HCT116 (cell line): ENCODE data around the gene HHAT. TPM values are rescaled to one million over a fixed set of nuclear protein-coding genes. Genes with fewer than 3 reads are reported as not detected.

Source experiments
- ATAC-seq: fragments of 200-7000 bp; cut with Tn5 transposase; 2 replicates; pipeline ENCODE4 v1.9.1; 2020; ENCODE audit warnings: mild to moderate bottlenecking, moderate library complexity
- BruUV-seq: library from RNA; stranded (reverse); fragments of 400-500 nt; replicated peaks from 2 replicates; lab custom pipeline; 2021; lab: Mats Ljungman, UMichigan
- CTCF ChIA-PET: fragments of 300-600 bp; sonication (Branson Sonifier 250); formaldehyde crosslinking; loops from one replicate; lab custom pipeline; 2021; ENCODE audit warnings: antibody characterized with exemption; lab: Charles Lee
- POLR2A ChIA-PET: fragments of 300-600, 350-600 bp; sonication (Branson Sonifier 250); formaldehyde crosslinking; loops from one replicate; lab custom pipeline; 2021; ENCODE audit warnings: antibody characterized with exemption; lab: Charles Lee
- RAD21 ChIA-PET, 2 experiments: fragments of 300-600 bp; sonication (Branson Sonifier 250); formaldehyde crosslinking; loops; one replicate each; lab custom pipeline; 2023; ENCODE audit warnings: low total read pairs in 2 of 2; ENCODE audit not compliant: uncharacterized antibody in 2 of 2, unreplicated experiment in 2 of 2, low non-redundant PET in 1 of 2; lab: Charles Lee
- DNase-seq: peaks from one replicate; pipeline ENCODE4 v3.0.0-alpha.2; 2010; ENCODE audit warnings: low read depth, low spot score
- H2AFZ ChIP-seq: fragments of 200-600 bp; shearing (Covaris generic), sonication (generic); 2 replicates; pipeline ENCODE4 v1.6.1; 2017; ENCODE audit warnings: low read depth, mixed run types, mixed read lengths, antibody characterized with exemption, low read length; ENCODE audit not compliant: poor library complexity, severe bottlenecking
- H3K27ac ChIP-seq: 2 replicates; pipeline ENCODE4 v1.5.1; 2012; ENCODE audit warnings: low read depth, low read length
- H3K27me3 ChIP-seq: fragments of 200-600 bp; sonication (generic); 2 replicates; pipeline ENCODE4 v1.6.1; 2016; ENCODE audit warnings: mixed run types, low read length, mixed read lengths; ENCODE audit not compliant: insufficient read depth
- H3K36me3 ChIP-seq, 2 experiments: fragments of 200-500 bp in 1 of 2; fragments of 200-600 bp in 1 of 2; sonication (Bioruptor generic) in 1 of 2; sonication (generic) in 1 of 2; 2 replicates each; pipeline versions ENCODE4 v1.5.1 to v1.6.1; 2014 to 2016; ENCODE audit warnings: low read length in 2 of 2, inconsistent platforms in 1 of 2, mixed read lengths in 1 of 2, mixed run types in 1 of 2; ENCODE audit not compliant: insufficient read depth in 2 of 2, control insufficient read depth in 1 of 2
- H3K4me1 ChIP-seq, 2 experiments: fragments of 200-600 bp in 1 of 2; sonication (generic) in 1 of 2; 2 replicates each; pipeline versions ENCODE4 v1.5.1 to v1.6.1; 2012 to 2017; ENCODE audit warnings: low read length in 2 of 2, inconsistent platforms in 1 of 2, mild to moderate bottlenecking in 1 of 2, mixed read lengths in 1 of 2, mixed run types in 1 of 2, moderate library complexity in 1 of 2; ENCODE audit not compliant: insufficient read depth in 2 of 2, control insufficient read depth in 1 of 2
- H3K4me2 ChIP-seq: fragments of 200-600 bp; sonication (generic); 2 replicates; pipeline ENCODE4 v1.6.1; 2017; ENCODE audit warnings: mixed run types, low read length, mixed read lengths
- H3K4me3 ChIP-seq, 2 experiments: fragments of 200-600 bp in 1 of 2; sonication (generic) in 1 of 2; replicated peaks in 1 of 2; 2 replicates each; pipeline ENCODE4 v1.5.1; 2011 to 2016; ENCODE audit warnings: low read length in 2 of 2, control low read depth in 1 of 2, low read depth in 1 of 2, mild to moderate bottlenecking in 1 of 2, mixed read lengths in 1 of 2, mixed run types in 1 of 2
- H3K79me2 ChIP-seq: fragments of 200-600 bp; sonication (generic); 2 replicates; pipeline ENCODE4 v1.6.1; 2017; ENCODE audit warnings: mild to moderate bottlenecking, mixed run types, low read length, moderate library complexity, mixed read lengths; ENCODE audit not compliant: insufficient read depth
- H3K9ac ChIP-seq: fragments of 200-600 bp; sonication (generic); 2 replicates; pipeline ENCODE4 v1.6.1; 2016; ENCODE audit warnings: low read length, mixed read lengths
- H3K9me2 ChIP-seq: fragments of 200-600 bp; sonication (generic), shearing (Covaris generic); 2 replicates; pipeline ENCODE4 v1.6.1; 2017; ENCODE audit warnings: mixed run types, mild to moderate bottlenecking, moderate library complexity; ENCODE audit not compliant: insufficient read depth
- H3K9me3 ChIP-seq, 2 experiments: fragments of 200-500 bp in 1 of 2; fragments of 200-600 bp in 1 of 2; sonication (Bioruptor generic) in 1 of 2; sonication (generic) in 1 of 2; 2 replicates each; pipeline ENCODE4 v1.6.1; 2014 to 2017; ENCODE audit warnings: low read length in 2 of 2, mixed read lengths in 2 of 2, inconsistent platforms in 1 of 2, low read depth in 1 of 2, mild to moderate bottlenecking in 1 of 2, mixed run types in 1 of 2, moderate library complexity in 1 of 2; ENCODE audit not compliant: control insufficient read depth in 1 of 2, insufficient read depth in 1 of 2
- H4K20me1 ChIP-seq: fragments of 200-600 bp; sonication (generic), shearing (Covaris generic); 2 replicates; pipeline ENCODE4 v1.6.1; 2017; ENCODE audit warnings: mixed run types, mild to moderate bottlenecking, moderate library complexity; ENCODE audit not compliant: insufficient read depth
- EZH2 ChIP-seq: fragments of 200-600 bp; sonication (generic); IDR thresholded peaks from 2 replicates; pipeline ENCODE4 v1.6.1; 2017; ENCODE audit warnings: antibody characterized with exemption, mixed run types
- EZH2phosphoT487 ChIP-seq: fragments of 200-600 bp; IDR thresholded peaks from 2 replicates; pipeline ENCODE4 v1.6.1; 2018; ENCODE audit warnings: antibody characterized with exemption, borderline replicate concordance
- JUND ChIP-seq: IDR thresholded peaks from 2 replicates; pipeline ENCODE4 v1.6.1; 2012
- RAD21 ChIP-seq: IDR thresholded peaks from 2 replicates; pipeline ENCODE4 v1.6.1; 2012; ENCODE audit warnings: low read depth, mild to moderate bottlenecking
- TCF7L2 ChIP-seq: IDR thresholded peaks from 2 replicates; pipeline ENCODE4 v1.7.0; 2011; ENCODE audit warnings: borderline replicate concordance, inconsistent platforms; ENCODE audit not compliant: insufficient read depth, insufficient read length; ENCODE audit errors: extremely low read depth
- ZFX ChIP-seq: fragments of 450-650 bp; IDR thresholded peaks from 2 replicates; pipeline ENCODE4 v1.6.1; 2017
- intact Hi-C: fragments of 100-400 bp; cut with micrococcal nuclease; formaldehyde crosslinking; loops from 2 replicates; pipeline ENCODE4 v1.10.0; 2022
- total RNA-seq: library from RNA; stranded (reverse); gene quantifications from one replicate; pipeline ENCODE4 v1.2.1, GENCODE V29; 2021; ENCODE audit not compliant: unreplicated experiment
- TF ChIP-seq, protein P1 (sequence below): IDR thresholded peaks from 2 replicates; pipeline ENCODE4 v1.6.1; 2012; ENCODE audit warnings: low read depth
- TF ChIP-seq, protein P2 (sequence below), 3 experiments: fragments of 200-600 bp in 1 of 3; sonication (generic) in 1 of 3; IDR thresholded peaks in 2 of 3; conservative IDR thresholded peaks in 1 of 3; 2 replicates each; pipeline ENCODE4 v1.5.1; 2012 to 2017; ENCODE audit warnings: low read depth in 2 of 3, low read length in 2 of 3, antibody characterized with exemption in 1 of 3, borderline replicate concordance in 1 of 3, control low read depth in 1 of 3, mild to moderate bottlenecking in 1 of 3, mixed read lengths in 1 of 3, mixed run types in 1 of 3, moderate library complexity in 1 of 3; ENCODE audit not compliant: insufficient read depth in 1 of 3

HHAT gene
- total RNA-seq, 1 experiment from 2014 or later: 2.7 TPM

DNA sequence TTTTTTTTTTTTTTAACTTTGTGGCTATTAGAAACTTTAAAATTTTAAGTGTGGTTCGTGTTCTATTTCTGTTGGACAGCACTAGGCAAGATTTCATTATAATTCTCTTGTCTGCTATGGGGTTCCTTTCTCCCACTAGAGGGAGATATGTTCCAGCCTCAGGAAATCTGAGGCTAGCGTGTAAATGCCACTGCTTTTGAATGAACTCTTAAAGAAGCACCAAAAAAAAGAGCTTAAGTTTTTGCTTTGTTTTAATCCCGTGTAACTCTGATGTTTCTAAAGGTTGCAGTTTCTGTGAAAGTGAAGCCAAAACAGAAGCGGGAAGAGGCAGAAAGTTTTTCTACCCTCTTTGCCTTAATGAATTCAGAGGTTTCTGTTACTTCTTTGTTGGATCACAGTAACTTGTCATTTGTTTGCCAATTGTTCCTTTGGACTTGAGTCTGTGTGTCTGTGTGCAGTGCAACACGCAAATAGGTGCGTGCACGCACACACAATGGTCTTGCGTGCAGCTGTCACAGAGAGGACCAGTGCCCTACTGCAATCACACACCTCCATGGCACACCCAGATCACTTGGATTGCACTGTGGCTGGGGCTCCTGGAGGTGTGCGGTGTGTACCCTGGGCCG, 32.3 kb downstream of the HHAT start:
- intact Hi-C loops: loop anchor here (1.0 kb wide), 1 partner anchor 39 kb away; no protein-coding TSS in a partner anchor
- ATAC-seq: peak; percentile 83
- peak overlapping the region; percentile 36 for H2AFZ ChIP-seq

DNA sequence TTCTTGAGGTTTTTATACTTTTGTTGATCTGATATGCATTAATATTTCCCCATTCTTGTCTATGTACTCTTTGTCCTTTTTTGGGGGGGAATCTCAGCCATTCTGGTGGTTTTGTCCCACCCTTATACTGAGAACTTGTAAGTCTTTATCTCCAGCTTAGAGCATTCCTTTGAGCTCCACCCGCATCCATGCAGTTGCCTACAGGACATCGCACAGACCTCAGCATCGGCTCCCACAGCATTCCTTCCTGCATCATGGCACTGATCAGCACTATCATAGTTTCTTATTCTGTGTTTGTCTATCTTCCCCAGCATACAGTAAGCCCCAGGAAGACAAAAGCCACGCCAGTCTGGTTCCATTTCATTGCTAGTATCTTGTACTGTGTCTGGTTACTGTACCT, 33.0 kb downstream of the HHAT start:
- no peak overlapping the region for H3K9ac ChIP-seq
- no peak overlapping the region for H3K4me3 ChIP-seq
- H3K4me2 ChIP-seq: no peak overlapping the region
- TF ChIP-seq EZH2: no peak
- TF ChIP-seq, protein P1, sequence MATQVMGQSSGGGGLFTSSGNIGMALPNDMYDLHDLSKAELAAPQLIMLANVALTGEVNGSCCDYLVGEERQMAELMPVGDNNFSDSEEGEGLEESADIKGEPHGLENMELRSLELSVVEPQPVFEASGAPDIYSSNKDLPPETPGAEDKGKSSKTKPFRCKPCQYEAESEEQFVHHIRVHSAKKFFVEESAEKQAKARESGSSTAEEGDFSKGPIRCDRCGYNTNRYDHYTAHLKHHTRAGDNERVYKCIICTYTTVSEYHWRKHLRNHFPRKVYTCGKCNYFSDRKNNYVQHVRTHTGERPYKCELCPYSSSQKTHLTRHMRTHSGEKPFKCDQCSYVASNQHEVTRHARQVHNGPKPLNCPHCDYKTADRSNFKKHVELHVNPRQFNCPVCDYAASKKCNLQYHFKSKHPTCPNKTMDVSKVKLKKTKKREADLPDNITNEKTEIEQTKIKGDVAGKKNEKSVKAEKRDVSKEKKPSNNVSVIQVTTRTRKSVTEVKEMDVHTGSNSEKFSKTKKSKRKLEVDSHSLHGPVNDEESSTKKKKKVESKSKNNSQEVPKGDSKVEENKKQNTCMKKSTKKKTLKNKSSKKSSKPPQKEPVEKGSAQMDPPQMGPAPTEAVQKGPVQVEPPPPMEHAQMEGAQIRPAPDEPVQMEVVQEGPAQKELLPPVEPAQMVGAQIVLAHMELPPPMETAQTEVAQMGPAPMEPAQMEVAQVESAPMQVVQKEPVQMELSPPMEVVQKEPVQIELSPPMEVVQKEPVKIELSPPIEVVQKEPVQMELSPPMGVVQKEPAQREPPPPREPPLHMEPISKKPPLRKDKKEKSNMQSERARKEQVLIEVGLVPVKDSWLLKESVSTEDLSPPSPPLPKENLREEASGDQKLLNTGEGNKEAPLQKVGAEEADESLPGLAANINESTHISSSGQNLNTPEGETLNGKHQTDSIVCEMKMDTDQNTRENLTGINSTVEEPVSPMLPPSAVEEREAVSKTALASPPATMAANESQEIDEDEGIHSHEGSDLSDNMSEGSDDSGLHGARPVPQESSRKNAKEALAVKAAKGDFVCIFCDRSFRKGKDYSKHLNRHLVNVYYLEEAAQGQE: no peak
- no peak for TF ChIP-seq EZH2phosphoT487
- TF ChIP-seq ZFX: no peak
- TF ChIP-seq TCF7L2: no peak
- no peak for TF ChIP-seq JUND
- BruUV-seq: no TSS peak
- no peaks in the 10 kb centered on the region for H3K4me1 ChIP-seq
- ChIA-PET CTCF (interaction anchor here (1.1 to 1.7 kb wide), 2 partner anchors 13 to 14 kb away, joined by 3 to 13 read pairs; no protein-coding TSS in a partner anchor), RAD21 (no interaction called here), POLR2A (interaction anchor here (6.1 kb wide), 1 partner anchor 13 kb away, joined by 35 read pairs; no protein-coding TSS in a partner anchor)
- H3K79me2 ChIP-seq: no peaks in the 10 kb centered on the region
- no peaks in the 10 kb centered on the region for H3K9me2 ChIP-seq
- H3K27me3 ChIP-seq: no peaks in the 10 kb centered on the region
- intact Hi-C loops: loop anchor here (1.0 kb wide), 1 partner anchor 39 kb away; no protein-coding TSS in a partner anchor
- no peak overlapping the region for H2AFZ ChIP-seq
- DNase-seq: no peak
- H3K27ac ChIP-seq: no peak overlapping the region
- ATAC-seq: no peak
- H4K20me1 ChIP-seq: no peaks in the 10 kb centered on the region
- H3K9me3 ChIP-seq: no peaks in the 10 kb centered on the region
- no peaks in the 10 kb centered on the region for H3K36me3 ChIP-seq

More for the DNA sequence above, 32.3 kb downstream of the HHAT start:
- DNase-seq: peak; percentile 16
- TF ChIP-seq ZFX (no peak), RAD21 (peak; percentile 72)
- TF ChIP-seq, protein P2, sequence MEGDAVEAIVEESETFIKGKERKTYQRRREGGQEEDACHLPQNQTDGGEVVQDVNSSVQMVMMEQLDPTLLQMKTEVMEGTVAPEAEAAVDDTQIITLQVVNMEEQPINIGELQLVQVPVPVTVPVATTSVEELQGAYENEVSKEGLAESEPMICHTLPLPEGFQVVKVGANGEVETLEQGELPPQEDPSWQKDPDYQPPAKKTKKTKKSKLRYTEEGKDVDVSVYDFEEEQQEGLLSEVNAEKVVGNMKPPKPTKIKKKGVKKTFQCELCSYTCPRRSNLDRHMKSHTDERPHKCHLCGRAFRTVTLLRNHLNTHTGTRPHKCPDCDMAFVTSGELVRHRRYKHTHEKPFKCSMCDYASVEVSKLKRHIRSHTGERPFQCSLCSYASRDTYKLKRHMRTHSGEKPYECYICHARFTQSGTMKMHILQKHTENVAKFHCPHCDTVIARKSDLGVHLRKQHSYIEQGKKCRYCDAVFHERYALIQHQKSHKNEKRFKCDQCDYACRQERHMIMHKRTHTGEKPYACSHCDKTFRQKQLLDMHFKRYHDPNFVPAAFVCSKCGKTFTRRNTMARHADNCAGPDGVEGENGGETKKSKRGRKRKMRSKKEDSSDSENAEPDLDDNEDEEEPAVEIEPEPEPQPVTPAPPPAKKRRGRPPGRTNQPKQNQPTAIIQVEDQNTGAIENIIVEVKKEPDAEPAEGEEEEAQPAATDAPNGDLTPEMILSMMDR (IDR thresholded peaks at IDR 0.05 in 2 of 3, conservative IDR thresholded peaks at IDR 0.05 in 1 of 3; ENCODE audit: borderline replicate concordance in 1 of 3, insufficient read depth in 1 of 3, low read depth in 2 of 3, low read length in 2 of 3): peak; percentile 57 to 71 (median 66)
- no peaks in the 10 kb centered on the region for H3K4me1 ChIP-seq
- no peak overlapping the region for H3K9ac ChIP-seq
- RAD21 ChIA-PET: interaction anchor here in 1 of 2 experiments (0.7 kb wide), 1 partner anchor 339 kb away, joined by 3 read pairs; no protein-coding TSS in a partner anchor
- H3K79me2 ChIP-seq: no peaks in the 10 kb centered on the region
- no peaks in the 10 kb centered on the region for H3K27me3 ChIP-seq
- H3K9me2 ChIP-seq: no peaks in the 10 kb centered on the region
- H3K9me3 ChIP-seq: no peaks in the 10 kb centered on the region
- no peak overlapping the region for H3K27ac ChIP-seq
- no TSS peak for BruUV-seq
- POLR2A ChIA-PET: interaction anchor here (6.1 kb wide), 1 partner anchor 13 kb away, joined by 35 read pairs; no protein-coding TSS in a partner anchor
- no peaks in the 10 kb centered on the region for H3K36me3 ChIP-seq
- H3K4me3 ChIP-seq: no peak overlapping the region
- CTCF ChIA-PET: interaction anchor here (0.6 to 2.1 kb wide), 5 partner anchors 13 to 218 kb away, joined by 3 to 13 read pairs (median 3); no protein-coding TSS in a partner anchor
- H4K20me1 ChIP-seq: no peaks in the 10 kb centered on the region
- H3K4me2 ChIP-seq: no peak overlapping the region
